ENCODE results near the gene TLCD1.

GRCh38 chr17:28711723-28712031, 14.4 kb downstream of the TLCD1 start, which contains the start of gene PROCA1:
- TF ChIP-seq, protein P1, sequence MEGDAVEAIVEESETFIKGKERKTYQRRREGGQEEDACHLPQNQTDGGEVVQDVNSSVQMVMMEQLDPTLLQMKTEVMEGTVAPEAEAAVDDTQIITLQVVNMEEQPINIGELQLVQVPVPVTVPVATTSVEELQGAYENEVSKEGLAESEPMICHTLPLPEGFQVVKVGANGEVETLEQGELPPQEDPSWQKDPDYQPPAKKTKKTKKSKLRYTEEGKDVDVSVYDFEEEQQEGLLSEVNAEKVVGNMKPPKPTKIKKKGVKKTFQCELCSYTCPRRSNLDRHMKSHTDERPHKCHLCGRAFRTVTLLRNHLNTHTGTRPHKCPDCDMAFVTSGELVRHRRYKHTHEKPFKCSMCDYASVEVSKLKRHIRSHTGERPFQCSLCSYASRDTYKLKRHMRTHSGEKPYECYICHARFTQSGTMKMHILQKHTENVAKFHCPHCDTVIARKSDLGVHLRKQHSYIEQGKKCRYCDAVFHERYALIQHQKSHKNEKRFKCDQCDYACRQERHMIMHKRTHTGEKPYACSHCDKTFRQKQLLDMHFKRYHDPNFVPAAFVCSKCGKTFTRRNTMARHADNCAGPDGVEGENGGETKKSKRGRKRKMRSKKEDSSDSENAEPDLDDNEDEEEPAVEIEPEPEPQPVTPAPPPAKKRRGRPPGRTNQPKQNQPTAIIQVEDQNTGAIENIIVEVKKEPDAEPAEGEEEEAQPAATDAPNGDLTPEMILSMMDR (IDR thresholded peaks at IDR 0.05 in 8 of 11, conservative IDR thresholded peaks at IDR 0.05 in 3 of 11) = no peak
- no peak for TF ChIP-seq POLR2A (IDR thresholded peaks at IDR 0.05)

All from spleen (tissue), 7 donors.